Activated CD8-positive, alpha-beta memory T cell treated with anti-CD3 and anti-CD28 coated beads, Interleukin-2, amount 50 U/mL, for 1 hour (primary cell): ENCODE measurements around the gene HTR5A.

ENCODE experiments used
- DNase-seq: peaks from one replicate; pipeline ENCODE4 v3.0.0-alpha.2; 2020; ENCODE audit errors: extremely low read depth

HTR5A gene

GRCh38 chr7:155090684-155091083 is 20.6 kb downstream of the HTR5A start:
- no peak for DNase-seq

- DNase-seq, result no peak
These were observed 23.5 kb downstream of the HTR5A start for GRCh38 chr7:155093596-155093995.

- no peak for DNase-seq
These were observed 24.6 kb downstream of the HTR5A start for GRCh38 chr7:155094636-155095135.

GRCh38 chr7:155097338-155097737 is 27.2 kb downstream of the HTR5A start:
- DNase-seq, result no peak

GRCh38 chr7:155103839-155104238 is 33.7 kb downstream of the HTR5A start:
- no peak for DNase-seq

- no peak for DNase-seq
These were observed 34.8 kb downstream of the HTR5A start for GRCh38 chr7:155104913-155105312.

- no peak for DNase-seq
These were observed 36.2 kb downstream of the HTR5A start for GRCh38 chr7:155106356-155106755.

GRCh38 chr7:155107126-155107525 is 37.0 kb downstream of the HTR5A start:
- no peak for DNase-seq

GRCh38 chr7:155108144-155108901 is 38.2 kb downstream of the HTR5A start:
- no peak for DNase-seq

- no peak for DNase-seq
These were observed 39.0 kb downstream of the HTR5A start for GRCh38 chr7:155109121-155109520.

GRCh38 chr7:155115288-155115687 is 45.2 kb downstream of the HTR5A start:
- no peak for DNase-seq

- no peak for DNase-seq
These were observed 49.8 kb downstream of the HTR5A start for GRCh38 chr7:155119801-155120382.

- no peak for DNase-seq
These were observed 50.3 kb downstream of the HTR5A start for GRCh38 chr7:155120460-155120859.

GRCh38 chr7:155122831-155123230 is 52.7 kb downstream of the HTR5A start:
- DNase-seq, result no peak

GRCh38 chr7:155123413-155123812 is 53.3 kb downstream of the HTR5A start:
- DNase-seq, result no peak

- DNase-seq, result no peak
These were observed 54.6 kb downstream of the HTR5A start for GRCh38 chr7:155124706-155125105.

- DNase-seq, result no peak
These were observed 59.1 kb downstream of the HTR5A start for GRCh38 chr7:155129186-155129585.

GRCh38 chr7:155129789-155130188 is 59.7 kb downstream of the HTR5A start:
- DNase-seq, result no peak

- no peak for DNase-seq
These were observed 60.4 kb downstream of the HTR5A start for GRCh38 chr7:155130493-155130892.

- no peak for DNase-seq
These were observed 61.0 kb downstream of the HTR5A start for GRCh38 chr7:155131090-155131489.

- no peak for DNase-seq
These were observed 62.3 kb downstream of the HTR5A start for GRCh38 chr7:155132431-155132830.

- DNase-seq, result no peak
These were observed 66.6 kb downstream of the HTR5A start for GRCh38 chr7:155136619-155137243.
